ENCODE results near the gene GSTM2.

Gene GSTM2

DNA sequence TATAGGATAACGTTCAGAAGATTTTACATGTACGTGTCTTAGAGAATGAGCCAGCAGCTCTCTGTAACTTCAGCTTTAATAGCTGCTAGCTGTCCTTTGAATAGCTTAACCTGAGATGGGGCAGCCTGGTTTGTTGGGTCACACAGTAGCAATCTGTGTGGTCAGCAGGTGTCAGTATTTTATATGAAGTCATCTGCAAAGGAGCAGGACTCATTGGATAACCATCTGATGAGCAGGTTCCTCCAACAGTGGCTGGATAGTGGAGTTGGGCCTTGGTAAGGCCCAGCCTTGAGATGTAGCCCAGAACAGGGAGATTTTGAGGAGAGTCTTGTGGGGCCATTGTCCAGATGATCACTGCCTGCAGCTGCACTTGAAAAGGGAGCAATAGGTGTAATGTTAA, 50.6 kb downstream of the GSTM2 start:
- no peak for FAIRE-seq

DNA sequence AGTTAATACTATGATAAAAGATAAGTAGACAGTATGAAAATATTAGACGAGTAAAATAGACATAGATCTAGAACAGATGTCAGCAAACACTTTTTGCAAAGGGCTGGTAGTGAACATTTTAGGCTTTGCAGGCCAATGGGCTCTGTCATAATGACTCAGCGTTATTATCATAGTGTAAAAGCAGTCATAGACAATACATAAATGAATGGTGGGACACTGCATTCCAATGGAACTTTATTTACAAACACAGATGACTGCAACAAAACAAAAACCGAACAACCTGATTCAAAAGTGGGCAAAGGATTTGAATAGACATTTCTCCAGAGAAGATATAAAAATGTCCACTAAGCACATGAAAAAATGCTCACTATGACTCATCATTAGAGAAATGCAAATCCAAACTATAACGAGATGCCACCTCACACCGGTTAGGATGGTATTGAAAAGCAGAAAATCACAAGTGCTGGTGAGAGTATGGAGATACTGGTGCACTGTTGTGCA, 51.5 kb downstream of the GSTM2 start:
- FAIRE-seq, result no peak

DNA sequence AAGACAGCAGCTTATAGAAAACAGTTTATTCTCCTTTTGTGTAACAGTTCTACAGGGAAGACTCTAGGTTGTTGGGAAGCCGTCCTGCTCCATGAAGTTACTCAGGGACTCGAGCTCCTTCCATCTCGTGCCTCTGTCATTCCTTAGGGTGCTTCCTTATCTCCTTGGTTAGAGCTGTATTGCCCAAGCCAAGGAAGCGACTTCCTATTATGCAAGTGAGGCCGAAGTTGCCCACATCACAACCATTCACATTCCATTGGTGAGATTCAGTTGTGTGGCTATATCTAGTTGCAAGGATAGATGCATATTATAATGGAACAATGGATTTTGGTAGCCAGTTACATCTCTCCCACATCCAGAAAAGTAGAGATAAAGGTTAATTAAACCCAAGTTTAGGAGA, 53.2 kb downstream of the GSTM2 start:
- no peak for FAIRE-seq

DNA sequence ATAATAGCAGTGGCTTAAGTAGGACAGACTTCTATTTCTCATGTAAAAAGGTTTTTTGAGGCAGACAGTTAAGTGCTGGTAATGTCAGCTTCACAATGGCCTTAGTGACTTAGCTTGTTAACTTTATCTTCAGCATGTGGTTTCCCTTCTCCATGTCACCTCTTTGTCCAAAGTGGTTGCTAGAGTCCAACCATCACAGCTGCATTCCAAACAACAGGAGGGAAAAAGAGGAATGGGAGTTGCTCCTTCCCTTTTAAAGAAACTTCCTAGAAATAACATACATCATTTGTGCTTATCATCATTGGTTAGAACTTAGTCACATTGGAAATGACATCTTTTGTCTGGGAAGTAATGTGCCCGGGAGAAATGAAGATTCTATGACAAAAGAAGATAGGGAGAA, 54.1 kb downstream of the GSTM2 start:
- no peak for FAIRE-seq

DNA sequence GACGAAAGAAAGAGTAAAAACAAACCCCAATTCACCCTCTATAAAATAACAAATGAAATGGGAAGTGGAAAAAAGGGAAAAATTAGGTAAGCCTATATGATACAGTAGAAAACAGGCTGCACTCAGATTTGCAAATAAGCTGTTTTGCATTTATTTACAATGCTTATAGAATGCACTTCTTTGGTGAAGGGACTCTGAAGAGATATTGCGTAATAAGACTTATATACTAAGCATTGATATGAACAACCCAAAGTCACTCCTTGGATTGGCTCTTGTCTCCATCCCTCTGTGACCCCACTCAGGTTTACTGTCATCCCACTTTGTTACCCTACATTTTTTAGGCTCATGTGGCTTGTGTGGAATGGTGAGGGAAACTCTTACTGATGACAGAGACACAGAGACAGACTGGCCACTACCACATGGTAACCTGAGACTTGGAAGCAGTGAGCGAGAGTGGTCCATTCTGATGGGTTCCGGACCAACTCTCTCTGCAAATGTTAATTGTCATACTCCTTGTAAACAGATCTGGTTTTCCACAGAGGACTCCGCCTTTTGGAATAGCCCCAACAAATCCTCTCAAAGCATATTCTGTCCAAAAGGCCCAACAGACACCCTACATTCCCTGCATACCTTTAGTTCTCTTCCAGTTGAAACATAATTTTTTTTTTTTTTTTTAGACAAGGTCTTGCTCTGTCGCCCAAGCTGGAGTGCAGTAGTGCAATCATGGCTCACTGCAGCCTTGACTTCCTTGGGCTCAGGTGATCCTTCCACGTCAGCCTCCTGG, 55.2 kb downstream of the GSTM2 start:
- FAIRE-seq, result no peak
